Colonic mucosa (tissue), 4 donors: ENCODE results near the gene FBN1. TPM values are rescaled to one million over a fixed set of nuclear protein-coding genes. Genes with fewer than 3 reads are reported as not detected.

Experiments used
- DNase-seq: peaks from one replicate; pipeline ENCODE4 v3.0.0-alpha.2; 2020
- H3K27ac ChIP-seq: fragments of 200-600 bp; one replicate; pipeline ENCODE4 v1.8.0; 2021
- H3K27me3 ChIP-seq: fragments of 200-600 bp; one replicate; pipeline ENCODE4 v1.8.0; 2021
- H3K36me3 ChIP-seq: fragments of 200-600 bp; one replicate; pipeline ENCODE4 v1.8.0; 2021
- H3K4me1 ChIP-seq: fragments of 200-600 bp; one replicate; pipeline ENCODE4 v1.8.0; 2021; ENCODE audit warnings: mild to moderate bottlenecking
- H3K4me3 ChIP-seq: fragments of 200-600 bp; one replicate; pipeline ENCODE4 v1.8.0; 2021
- H3K9ac ChIP-seq, 2 donors: one replicate each; pipeline ENCODE4 v1.7.0; 2013; ENCODE audit warnings: control low read depth in 2 of 2, low read depth in 2 of 2, low read length in 2 of 2
- H3K9me3 ChIP-seq: fragments of 200-600 bp; one replicate; pipeline ENCODE4 v1.8.0; 2021
- intact Hi-C: fragments of 100-400 bp; cut with DNase I; formaldehyde crosslinking; loops from one replicate; pipeline ENCODE4 v1.14.1; 2022
- total RNA-seq, 2 donors: library from RNA; stranded (reverse); fragmentation: NEBNext Ultra II Directional in 1 of 2; extraction: Animal tissue kit (Norgen Biotek cat#: 25700) in 1 of 2; gene quantifications; one replicate each; pipeline ENCODE4 v1.2.1, GENCODE V29; 2021
- TF ChIP-seq, protein P1 (sequence below): fragments of 200-600 bp; IDR thresholded peaks from one replicate; pipeline ENCODE4 v1.8.0; 2022; ENCODE audit warnings: antibody characterized with exemption, mild to moderate bottlenecking
- donor health status: healthy.
- donor health status: DM: no; HTN: no; CAD: no.
- donor health status: DM: no; HTN: no; CAD: no.

The FBN1 gene
- total RNA-seq, 2 donors from 2014 or later = 6.6 to 19.5 TPM

DNA sequence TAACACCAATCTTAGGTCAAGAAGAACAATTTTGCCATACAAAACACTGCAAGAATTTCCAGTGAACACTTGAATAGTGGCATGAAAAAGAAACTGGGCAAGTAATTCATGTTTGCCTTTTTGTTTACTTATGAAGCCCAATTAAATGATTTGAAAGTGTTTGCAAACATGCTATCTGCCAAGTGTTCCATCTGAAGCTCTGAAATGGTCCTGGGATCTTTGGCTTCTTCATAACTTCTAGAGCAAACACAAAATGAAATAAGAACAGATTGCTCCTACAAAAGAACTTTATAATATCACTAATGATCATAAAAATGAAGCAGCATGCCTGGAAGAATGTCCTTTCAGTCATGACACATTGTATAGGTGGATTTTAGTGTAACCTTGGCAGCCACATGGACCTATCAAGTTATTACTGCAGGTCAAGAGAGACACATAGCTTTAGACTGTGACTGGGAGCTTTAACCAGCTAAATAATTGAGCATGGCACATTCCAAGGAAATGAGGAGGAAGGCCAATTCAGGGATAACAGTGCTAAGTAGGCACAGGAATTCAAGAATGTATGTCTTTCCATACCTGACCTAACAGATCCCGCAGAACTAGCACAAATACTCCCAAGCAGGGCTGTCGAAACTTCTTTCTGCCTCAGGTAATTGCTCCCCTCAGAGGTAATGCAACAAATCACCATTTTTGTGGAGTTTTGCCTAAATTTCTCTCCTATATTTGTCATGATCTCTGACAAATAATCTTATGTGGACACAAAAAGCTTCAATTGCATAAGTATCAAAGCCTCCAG, 169.7 kb downstream of the FBN1 start:
- Histone ChIP-seq H3K27ac (no peak overlapping the region), H3K36me3 (no peaks in the 10 kb centered on the region), H3K4me1 (no peaks in the 10 kb centered on the region), H3K4me3 (no peak overlapping the region), H3K27me3 (no peaks in the 10 kb centered on the region), H3K9me3 (no peaks in the 10 kb centered on the region), H3K9ac (no peak overlapping the region)
- no peak for DNase-seq
- intact Hi-C loops = no loop called here
- TF ChIP-seq, protein P1, sequence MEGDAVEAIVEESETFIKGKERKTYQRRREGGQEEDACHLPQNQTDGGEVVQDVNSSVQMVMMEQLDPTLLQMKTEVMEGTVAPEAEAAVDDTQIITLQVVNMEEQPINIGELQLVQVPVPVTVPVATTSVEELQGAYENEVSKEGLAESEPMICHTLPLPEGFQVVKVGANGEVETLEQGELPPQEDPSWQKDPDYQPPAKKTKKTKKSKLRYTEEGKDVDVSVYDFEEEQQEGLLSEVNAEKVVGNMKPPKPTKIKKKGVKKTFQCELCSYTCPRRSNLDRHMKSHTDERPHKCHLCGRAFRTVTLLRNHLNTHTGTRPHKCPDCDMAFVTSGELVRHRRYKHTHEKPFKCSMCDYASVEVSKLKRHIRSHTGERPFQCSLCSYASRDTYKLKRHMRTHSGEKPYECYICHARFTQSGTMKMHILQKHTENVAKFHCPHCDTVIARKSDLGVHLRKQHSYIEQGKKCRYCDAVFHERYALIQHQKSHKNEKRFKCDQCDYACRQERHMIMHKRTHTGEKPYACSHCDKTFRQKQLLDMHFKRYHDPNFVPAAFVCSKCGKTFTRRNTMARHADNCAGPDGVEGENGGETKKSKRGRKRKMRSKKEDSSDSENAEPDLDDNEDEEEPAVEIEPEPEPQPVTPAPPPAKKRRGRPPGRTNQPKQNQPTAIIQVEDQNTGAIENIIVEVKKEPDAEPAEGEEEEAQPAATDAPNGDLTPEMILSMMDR = no peak

DNA sequence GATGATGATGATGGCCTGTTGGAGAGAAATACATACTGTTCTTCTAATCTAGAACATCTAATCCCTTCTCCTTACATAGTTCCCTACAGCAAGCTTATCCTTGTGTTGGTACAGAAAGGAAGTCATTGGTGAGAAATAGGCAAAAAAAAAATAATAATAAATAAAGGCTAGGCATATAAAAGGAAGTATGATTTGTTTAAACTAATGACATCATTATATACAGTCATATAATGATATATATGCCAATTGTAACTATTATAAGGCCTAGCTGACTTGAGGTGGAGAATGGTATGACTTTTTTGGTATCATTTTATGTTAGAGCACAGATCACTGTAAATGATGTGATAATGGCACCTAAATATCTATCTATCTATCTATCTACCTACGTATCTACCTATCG, 171.8 kb downstream of the FBN1 start:
- H3K9me3 ChIP-seq = no peaks in the 10 kb centered on the region
- H3K9ac ChIP-seq = no peak overlapping the region
- H3K27me3 ChIP-seq = no peaks in the 10 kb centered on the region
- H3K27ac ChIP-seq = no peak overlapping the region
- intact Hi-C loops = no loop called here
- no peak for DNase-seq
- no peaks in the 10 kb centered on the region for H3K4me1 ChIP-seq
- TF ChIP-seq, protein P1 = no peak
- H3K36me3 ChIP-seq = no peaks in the 10 kb centered on the region
- no peak overlapping the region for H3K4me3 ChIP-seq

DNA sequence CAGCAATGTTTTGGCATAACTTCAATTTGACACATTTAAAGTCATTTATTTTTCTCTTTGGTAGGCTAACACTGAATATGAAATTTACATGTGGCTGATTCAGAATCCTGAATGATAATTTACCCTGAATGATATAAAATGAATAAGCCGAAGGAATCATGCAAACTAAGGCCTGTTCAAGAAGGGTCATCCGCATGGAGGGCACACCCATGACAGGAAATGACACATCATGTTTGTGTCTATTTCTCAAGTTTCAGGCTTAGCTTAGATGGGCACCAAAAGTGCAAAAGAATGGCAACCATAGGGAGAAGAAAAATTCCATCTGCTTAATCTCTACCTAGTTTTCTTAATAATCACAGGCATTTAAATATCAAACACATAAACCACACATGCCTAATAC, 172.8 kb downstream of the FBN1 start:
- Histone ChIP-seq H3K27me3 (no peaks in the 10 kb centered on the region), H3K4me3 (no peak overlapping the region), H3K9me3 (no peaks in the 10 kb centered on the region), H3K36me3 (no peaks in the 10 kb centered on the region), H3K4me1 (no peaks in the 10 kb centered on the region), H3K9ac (no peak overlapping the region), H3K27ac (no peak overlapping the region)
- TF ChIP-seq, protein P1 = no peak
- DNase-seq = no peak
- intact Hi-C loops = no loop called here

DNA sequence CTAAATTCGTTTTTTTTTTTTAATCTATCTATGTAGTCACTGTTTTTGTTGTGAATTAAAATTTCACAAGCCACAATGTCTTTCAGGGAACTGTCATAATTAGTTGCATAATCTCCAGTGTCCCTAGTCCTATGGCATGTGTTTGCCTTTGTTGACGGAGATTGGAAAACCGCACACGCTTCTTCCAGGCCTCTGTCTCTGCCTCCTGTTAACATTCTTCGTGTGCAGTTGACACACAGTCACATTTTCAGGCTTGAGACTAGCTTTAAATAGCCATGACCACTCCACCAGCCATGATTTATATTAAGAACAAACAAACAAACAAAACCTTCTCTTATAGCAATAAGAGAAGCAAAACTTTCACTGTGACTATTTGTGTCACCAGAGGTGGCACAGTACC, 174.4 kb downstream of the FBN1 start:
- DNase-seq = no peak
- Histone ChIP-seq H3K27me3 (no peaks in the 10 kb centered on the region), H3K4me3 (no peak overlapping the region), H3K36me3 (no peaks in the 10 kb centered on the region), H3K9me3 (no peaks in the 10 kb centered on the region), H3K27ac (no peak overlapping the region), H3K4me1 (no peaks in the 10 kb centered on the region), H3K9ac (no peak overlapping the region)
- TF ChIP-seq, protein P1 = no peak
- intact Hi-C loops = no loop called here

DNA sequence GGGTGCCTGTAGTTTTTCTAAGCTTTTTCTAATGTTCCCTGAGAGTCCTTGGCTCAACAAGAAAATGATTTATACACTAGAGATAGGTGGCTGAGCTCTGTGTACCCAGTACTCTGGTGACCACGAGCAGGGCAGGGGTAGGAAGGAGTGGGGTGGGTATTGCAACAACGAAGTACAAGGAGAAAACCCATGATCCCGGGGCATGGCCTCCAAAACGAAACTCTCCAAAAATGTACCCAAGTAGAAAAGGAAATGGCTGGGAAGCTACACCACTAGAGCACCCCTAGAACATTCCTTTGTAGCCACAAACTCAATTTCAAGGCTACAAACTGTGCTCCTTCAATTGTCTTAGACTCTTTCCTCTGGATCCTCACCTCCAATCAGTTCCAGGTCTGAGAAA, 175.4 kb downstream of the FBN1 start:
- Histone ChIP-seq H3K27me3 (no peaks in the 10 kb centered on the region), H3K36me3 (no peaks in the 10 kb centered on the region), H3K4me1 (no peaks in the 10 kb centered on the region), H3K9me3 (no peaks in the 10 kb centered on the region), H3K27ac (no peak overlapping the region), H3K4me3 (no peak overlapping the region), H3K9ac (no peak overlapping the region)
- intact Hi-C loops = no loop called here
- TF ChIP-seq, protein P1 = no peak
- DNase-seq = no peak
